ENCODE results near the gene SLC36A4. TPM values are rescaled to one million over a fixed set of nuclear protein-coding genes. Genes with fewer than 3 reads are reported as not detected.
"Not testable (repeated sequence)": the region's sequence is repeated elsewhere in the genome, so short reads cannot be mapped to it uniquely, and the experiment has no call there.

The SLC36A4 gene
- total RNA-seq: 12.6 TPM

DNA sequence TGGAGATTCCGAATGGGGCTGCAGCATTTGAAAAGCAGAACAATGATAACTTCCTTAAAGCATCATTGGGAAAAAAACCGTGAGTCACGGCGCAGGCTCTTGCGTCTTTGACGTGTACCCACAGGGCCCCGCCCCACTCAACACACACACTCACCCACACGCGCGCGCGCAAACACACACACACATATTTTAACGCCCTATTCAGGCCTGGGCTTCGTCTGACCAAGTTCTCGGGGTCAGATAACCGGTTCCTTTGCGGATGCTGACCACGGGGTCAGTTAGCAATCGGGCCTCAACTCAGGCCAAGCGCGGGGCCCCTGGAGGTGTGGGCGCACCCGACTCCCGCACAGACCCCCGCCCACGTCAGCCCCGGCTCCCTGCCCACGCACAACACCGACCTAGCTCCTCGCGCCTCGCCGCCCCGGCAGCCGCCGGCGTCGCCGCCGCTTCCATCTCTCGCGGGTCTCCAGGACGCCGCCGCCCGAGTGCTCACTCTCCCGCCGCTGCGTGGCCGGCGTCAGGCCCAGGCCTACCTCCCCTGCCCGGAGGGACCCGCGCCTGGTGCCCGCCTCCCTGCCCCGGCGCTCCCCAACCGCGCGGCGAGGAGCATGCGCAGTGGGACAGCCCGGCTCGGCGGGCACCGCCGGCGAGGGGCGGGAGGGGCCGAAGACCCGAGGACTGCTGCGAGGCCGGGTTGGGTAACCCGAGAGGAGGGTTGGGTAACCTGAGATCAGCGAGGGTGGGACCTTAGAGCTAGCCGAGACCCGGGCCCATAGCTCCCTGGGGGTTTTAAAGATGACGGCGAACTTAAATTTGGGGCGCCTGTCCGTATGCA is at the start of gene SLC36A4:
Gene SLC36A4, minus strand, starts transcription at position 612 of the 835 bp plus-strand sequence. Its CDS starts 159 bp downstream, at position 453.
- peak; percentile 90 for DNase-seq (ENCODE audit: low spot score)

- not testable (repeated sequence) for DNase-seq (ENCODE audit: low spot score)
These were observed 49.0 kb upstream of the SLC36A4 start for GRCh38 chr11:93246790-93247189.

GRCh38 chr11:93244018-93244417 is 46.2 kb upstream of the SLC36A4 start:
- no peak for DNase-seq (ENCODE audit: low spot score)

- no peak for DNase-seq (ENCODE audit: low spot score)
These were observed 42.2 kb upstream of the SLC36A4 start for GRCh38 chr11:93239966-93240365.

DNA sequence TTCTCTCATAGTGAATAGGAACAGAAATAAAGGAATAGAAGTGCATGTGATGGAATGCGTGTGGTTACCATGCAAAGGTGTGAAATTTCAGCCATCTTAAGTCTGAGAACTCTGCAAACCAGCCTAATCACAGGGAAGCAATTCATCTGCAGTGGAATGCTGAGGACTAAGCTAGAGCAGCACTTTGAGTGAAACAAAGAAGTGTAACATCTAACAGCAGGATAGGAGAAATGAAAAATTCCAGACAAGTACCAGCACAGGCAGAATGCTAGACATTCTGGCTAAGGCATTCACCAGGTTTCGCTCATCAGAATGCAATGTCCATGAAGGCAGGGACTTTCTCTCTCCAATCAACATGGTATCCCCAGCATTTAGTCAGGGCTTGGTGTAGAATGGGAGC is 41.2 kb upstream of the SLC36A4 start:
- DNase-seq (ENCODE audit: low spot score): no peak

- no peak for DNase-seq (ENCODE audit: low spot score)
These were observed 39.2 kb upstream of the SLC36A4 start for GRCh38 chr11:93236741-93237675.

DNA sequence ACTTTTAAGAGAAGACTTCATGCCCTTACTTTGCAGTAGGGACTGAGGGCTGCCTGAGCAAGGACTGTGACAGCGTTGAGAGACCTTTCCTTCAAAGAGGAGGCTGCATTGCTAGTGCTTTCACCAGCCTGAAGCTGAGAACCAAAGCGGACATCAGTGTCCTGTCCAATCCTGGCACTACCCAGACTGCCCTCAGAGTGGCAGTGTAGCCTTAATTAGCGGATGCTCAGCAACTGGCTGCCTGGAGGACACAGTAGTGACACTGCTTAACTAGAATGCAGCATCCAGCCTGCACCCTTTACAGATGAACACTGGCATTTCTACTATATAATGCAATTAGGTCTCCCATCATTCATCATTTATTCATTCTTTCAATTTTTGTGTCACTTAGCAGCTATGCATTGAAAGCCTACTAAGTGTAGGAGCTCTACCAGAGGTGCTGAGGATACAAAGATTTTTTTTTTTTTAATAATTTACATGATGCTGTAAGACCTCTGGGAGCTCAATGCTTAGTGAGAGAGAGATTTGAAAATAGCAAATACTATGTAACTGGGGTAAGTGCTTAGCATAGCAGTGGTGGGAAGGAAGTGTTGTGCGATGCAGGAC is 36.9 kb upstream of the SLC36A4 start:
- DNase-seq (ENCODE audit: low spot score): peak; percentile 78

GRCh38 chr11:93229876-93230275 is 32.1 kb upstream of the SLC36A4 start:
- no peak for DNase-seq (ENCODE audit: low spot score)

DNA sequence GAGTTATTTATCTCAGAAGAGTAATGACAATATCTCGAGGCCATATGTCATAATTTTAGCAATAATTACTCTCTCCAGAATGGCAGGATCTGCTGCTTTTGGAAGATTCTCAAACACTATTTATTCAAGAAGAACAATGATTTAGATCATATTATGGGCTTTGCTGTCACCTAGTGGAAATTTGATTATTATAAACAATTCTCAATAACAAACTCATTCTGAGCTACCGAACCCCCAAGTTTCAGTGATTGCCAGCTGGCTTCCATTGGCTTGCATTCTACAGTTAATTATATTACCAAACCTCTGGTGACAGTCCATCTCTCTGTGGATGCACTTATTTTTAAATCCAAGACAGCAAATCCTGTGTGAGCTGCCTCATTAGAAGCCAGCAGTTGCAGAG is 27.9 kb upstream of the SLC36A4 start:
- DNase-seq (ENCODE audit: low spot score): no peak

DNA sequence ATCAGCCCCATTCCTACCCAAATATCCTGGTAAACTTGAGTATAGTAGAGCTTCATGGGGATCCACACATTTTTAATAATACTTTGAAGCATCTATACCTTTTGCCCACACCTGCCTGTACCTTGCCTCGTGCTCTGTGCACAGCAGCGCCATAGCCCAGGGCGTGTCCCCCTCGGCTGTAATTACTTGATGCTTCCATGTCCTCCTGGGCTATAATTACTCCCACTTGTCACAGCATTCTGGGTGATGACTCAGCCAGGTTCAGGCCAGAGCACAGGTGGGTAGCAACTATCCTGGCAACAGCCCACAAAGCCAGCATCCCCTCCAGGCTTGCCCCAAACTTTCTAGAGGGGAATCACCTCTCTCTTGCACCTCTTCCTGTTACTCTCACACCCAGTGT is 23.7 kb upstream of the SLC36A4 start:
- DNase-seq (ENCODE audit: low spot score): no peak

DNA sequence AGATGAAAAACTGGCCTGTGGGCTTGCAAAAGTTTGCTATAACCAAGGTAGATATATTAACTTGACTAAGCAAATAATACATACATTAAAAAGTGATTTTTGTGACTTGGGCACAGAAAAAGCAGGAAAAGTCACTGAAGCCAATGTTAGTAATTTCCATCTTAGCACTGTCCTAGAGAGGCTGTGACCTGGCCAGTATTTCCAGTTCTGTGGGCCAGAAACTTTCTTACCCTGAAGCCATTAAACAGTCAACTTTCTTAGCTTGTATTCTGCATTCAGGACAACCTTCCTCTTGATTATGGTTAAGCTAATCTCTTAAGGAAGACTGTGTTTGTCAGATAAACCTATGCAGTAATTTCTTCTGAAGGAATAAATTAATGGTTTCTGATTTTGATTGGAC is 22.3 kb upstream of the SLC36A4 start:
- no peak for DNase-seq (ENCODE audit: low spot score)

DNA sequence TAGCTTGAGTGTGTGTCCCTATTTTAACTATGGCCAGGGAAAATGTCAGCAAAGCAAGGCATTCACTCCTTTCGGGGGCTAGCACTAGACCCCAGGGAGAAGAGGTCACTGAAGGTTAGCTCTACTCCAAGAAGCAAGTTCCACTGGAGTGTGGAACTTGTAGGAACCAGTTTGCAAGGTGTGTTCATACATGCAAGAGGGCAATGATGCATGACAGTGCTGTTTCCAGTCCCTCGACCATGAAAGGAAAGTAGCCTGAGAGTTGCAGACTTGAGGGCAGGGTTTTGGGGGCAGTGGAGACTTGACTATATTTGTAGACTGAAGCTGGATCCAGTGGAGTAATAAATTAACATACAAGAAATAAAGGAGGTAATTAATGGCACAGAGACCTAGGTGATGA is 21.6 kb upstream of the SLC36A4 start:
- no peak for DNase-seq (ENCODE audit: low spot score)

GRCh38 chr11:93216511-93217101 is 18.8 kb upstream of the SLC36A4 start:
- DNase-seq (ENCODE audit: low spot score): no peak

GRCh38 chr11:93213622-93214021 is 15.8 kb upstream of the SLC36A4 start:
- no peak for DNase-seq (ENCODE audit: low spot score)

DNA sequence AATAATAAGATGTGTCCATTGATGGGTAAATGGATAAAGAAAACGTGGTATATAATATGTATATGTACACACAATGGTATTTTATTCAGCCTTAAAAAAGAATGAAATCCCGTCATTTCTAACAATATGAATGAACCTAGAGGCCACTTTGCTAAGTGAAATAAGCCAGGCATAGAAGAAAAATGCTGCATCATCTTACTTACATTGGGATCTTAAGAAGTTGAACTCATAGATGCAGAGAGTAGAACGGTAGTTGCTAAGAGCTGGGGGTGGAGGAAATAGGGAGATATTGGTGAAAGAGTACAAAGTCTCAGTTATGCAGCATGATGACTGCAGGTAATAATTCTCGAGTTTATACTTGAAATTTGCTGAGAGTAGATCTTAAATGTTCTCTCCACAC is 14.3 kb upstream of the SLC36A4 start:
- DNase-seq (ENCODE audit: low spot score): no peak

DNA sequence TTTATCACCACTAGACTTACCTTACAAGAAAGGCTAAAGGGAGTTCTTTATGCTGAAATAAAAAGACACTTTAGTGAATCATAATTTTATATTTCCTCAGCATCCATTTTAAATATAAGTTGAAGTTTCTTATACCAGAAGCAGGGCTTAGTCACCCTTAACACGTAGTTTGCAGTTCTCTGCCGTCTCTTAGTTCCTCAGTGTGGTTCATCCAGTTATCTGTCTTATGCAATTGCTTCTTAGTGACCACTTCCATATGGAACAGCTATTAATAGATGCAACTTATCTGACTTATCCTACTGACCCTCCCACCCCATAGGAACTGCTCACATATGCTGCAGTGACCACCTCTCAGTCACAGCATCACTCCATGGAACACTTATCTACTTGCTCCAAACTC is 11.7 kb upstream of the SLC36A4 start:
- DNase-seq (ENCODE audit: low spot score): no peak

GRCh38 chr11:93208663-93209270 is 11.0 kb upstream of the SLC36A4 start:
- DNase-seq (ENCODE audit: low spot score): no peak

DNA sequence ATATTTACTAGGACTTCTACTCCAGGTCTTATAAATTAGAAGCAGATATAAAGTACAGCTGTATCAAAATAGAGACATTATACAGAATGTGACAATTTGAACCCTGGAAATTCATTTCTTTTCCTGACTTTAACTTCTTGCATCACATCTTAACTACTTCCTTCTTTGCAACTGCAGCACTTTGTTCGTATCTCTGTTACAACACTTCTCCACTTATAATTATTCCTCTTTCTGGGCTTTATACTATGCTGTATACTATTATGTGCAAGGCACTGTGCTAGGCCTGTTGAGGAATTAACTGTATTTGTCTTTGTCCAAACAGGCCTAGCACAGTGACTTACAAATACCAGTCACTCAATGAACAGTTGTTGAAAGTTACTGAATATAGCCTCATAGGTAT is 1.8 kb upstream of the SLC36A4 start:
- no peak for DNase-seq (ENCODE audit: low spot score)

GRCh38 chr11:93198215-93198845 is 539 bp upstream of the SLC36A4 start:
- DNase-seq (ENCODE audit: low spot score): no peak

DNA sequence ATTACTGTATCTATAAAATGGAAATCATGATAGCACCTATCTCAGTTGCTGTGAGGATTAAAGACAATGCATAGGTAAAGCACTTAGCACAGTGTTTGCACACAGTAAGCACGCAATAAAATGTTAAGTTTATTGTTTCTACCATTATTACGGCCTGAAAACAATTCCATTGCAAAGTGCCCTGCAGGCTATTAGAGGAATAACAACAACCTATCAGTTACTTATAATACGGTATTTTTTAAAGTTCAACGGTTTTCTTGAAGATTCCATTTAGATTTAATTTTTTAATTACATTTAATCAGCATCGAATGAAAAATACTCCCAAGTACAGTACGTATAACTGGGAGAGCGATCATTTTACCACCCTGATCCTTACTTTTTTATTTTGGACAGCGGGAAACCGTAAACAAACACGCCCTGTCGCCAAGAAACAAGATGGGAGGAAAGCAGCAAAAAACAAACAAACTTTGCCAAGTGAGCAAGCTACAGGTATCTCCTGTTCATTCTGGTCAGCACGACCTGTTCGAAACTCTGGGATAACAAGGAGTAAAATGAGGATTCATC is 893 bp downstream of the SLC36A4 start:
- no peak for DNase-seq (ENCODE audit: low spot score)
